HepG2 (cell line): Measurements from ENCODE around the gene MZF1. TPM values are rescaled to one million over a fixed set of nuclear protein-coding genes. Genes with fewer than 3 reads are reported as not detected.

Source experiments
- GFI1 ChIP-seq: sonication (generic); formaldehyde crosslinking; IDR thresholded peaks from 2 replicates; pipeline ENCODE4 v1.5.0; 2020; ENCODE audit warnings: missing genetic modification reagents, mild to moderate bottlenecking, borderline replicate concordance
- HIVEP1 ChIP-seq: sonication (generic); formaldehyde crosslinking; IDR thresholded peaks from 2 replicates; pipeline ENCODE4 v1.4.0; 2020; ENCODE audit warnings: mild to moderate bottlenecking, missing genetic modification reagents
- MXI1 ChIP-seq: IDR thresholded peaks from 3 replicates; pipeline ENCODE4 v1.6.1; 2012; ENCODE audit warnings: low read depth, low read length, inconsistent platforms, borderline replicate concordance
- ZBTB20 ChIP-seq: sonication (generic); formaldehyde crosslinking; IDR thresholded peaks from 2 replicates; pipeline ENCODE4 v1.8.1; 2023; ENCODE audit warnings: missing genetic modification reagents, low read depth, mild to moderate bottlenecking, borderline replicate concordance
- polyA plus RNA-seq, 8 experiments: library from polyadenylated mRNA; depleted of rRNA in 3 of 8; stranded (reverse) in 7 of 8; unstranded in 1 of 8; fragments of >200 nt; fragmentation: Illumina TruSeq in 4 of 8; extraction: Trizol in 4 of 8; gene quantifications; 2 replicates each; pipeline versions ENCODE4 v1.2.1 to v1.2.3, GENCODE V29; 2011 to 2016; ENCODE audit warnings: low read depth in 4 of 8, missing spikeins in 1 of 8, mixed read lengths in 1 of 8; ENCODE audit not compliant: insufficient read depth in 1 of 8
- total RNA-seq, 5 experiments: library from RNA; depleted of rRNA; stranded (reverse); fragments of >200 nt; fragmentation: Illumina TruSeq; extraction: Trizol; gene quantifications; 2 replicates each; pipeline ENCODE4 v1.2.3, GENCODE V29; 2016; ENCODE audit warnings: low read depth in 1 of 5
- TF ChIP-seq, protein P1 (sequence below): sonication (generic); formaldehyde crosslinking; IDR thresholded peaks from 2 replicates; pipeline ENCODE4 v1.4.0; 2020; ENCODE audit warnings: missing genetic modification reagents, borderline replicate concordance
- TF ChIP-seq, protein P2 (sequence below): sonication (generic); formaldehyde crosslinking; IDR thresholded peaks from 2 replicates; pipeline ENCODE4 v1.4.0; 2020; ENCODE audit warnings: missing genetic modification reagents
- TF ChIP-seq, protein P3 (sequence below): IDR thresholded peaks from 2 replicates; pipeline ENCODE4 v1.6.1; 2018; ENCODE audit warnings: missing genetic modification reagents
- TF ChIP-seq, protein P4 (sequence below): sonication (generic); formaldehyde crosslinking; IDR thresholded peaks from 2 replicates; pipeline ENCODE4 v1.5.1; 2020; ENCODE audit warnings: missing genetic modification reagents, mild to moderate bottlenecking, borderline replicate concordance
- TF ChIP-seq, protein P5 (sequence below): IDR thresholded peaks from 2 replicates; pipeline ENCODE4 v1.6.1; 2016; ENCODE audit warnings: missing biosample characterization, missing genetic modification reagents, low read depth
- TF ChIP-seq, protein P6 (sequence below): sonication (generic); formaldehyde crosslinking; IDR thresholded peaks from 2 replicates; pipeline ENCODE4 v1.4.0; 2020; ENCODE audit warnings: mild to moderate bottlenecking, missing genetic modification reagents

MZF1 gene
- total and polyA plus RNA-seq, 2 of the 13 experiments (the other 11 are each of a cell fraction or from before 2014, with no cell fraction given): 3.1 to 8.1 TPM

DNA sequence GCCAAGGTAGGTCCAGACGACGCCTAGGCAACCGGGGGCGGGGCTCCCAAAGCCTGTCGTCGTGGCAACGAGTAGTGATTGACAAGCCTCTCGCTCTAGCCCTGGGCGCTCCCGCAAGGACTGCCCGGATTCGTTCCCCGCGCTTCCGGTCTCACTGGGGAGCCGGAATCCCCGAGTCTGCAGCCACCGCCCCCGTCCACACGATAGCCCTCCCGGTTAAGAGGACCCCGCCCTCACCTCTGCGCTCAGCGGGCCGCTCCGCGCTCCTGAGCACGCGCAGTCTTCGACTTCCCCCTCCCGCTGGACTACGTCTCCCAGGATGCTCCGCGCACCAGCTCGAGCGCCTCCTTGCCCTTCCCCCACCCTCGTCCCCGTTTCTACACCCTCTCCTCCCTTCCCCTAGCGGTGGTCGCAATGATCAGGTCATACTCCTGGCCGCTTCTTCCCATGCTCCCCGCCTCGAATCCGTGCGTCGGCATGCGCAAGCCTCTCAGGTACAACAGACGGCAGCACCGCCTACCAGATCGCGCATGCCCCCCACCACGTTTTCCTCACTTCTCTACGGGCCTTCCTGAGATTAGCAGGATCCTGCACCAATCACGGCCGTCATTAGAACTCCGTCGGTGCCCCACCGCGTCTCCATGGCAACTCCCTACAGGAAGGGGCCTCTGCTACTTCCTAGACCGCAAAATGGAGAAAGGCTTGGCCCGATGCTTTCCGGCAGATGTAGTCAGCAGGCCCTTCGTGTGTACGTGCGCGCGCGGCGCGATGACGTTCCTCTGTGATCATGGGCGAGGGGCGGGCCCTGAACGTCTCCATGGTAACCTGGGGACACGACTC is at the start of gene MZF1 (continued):
- TF ChIP-seq, protein P1, sequence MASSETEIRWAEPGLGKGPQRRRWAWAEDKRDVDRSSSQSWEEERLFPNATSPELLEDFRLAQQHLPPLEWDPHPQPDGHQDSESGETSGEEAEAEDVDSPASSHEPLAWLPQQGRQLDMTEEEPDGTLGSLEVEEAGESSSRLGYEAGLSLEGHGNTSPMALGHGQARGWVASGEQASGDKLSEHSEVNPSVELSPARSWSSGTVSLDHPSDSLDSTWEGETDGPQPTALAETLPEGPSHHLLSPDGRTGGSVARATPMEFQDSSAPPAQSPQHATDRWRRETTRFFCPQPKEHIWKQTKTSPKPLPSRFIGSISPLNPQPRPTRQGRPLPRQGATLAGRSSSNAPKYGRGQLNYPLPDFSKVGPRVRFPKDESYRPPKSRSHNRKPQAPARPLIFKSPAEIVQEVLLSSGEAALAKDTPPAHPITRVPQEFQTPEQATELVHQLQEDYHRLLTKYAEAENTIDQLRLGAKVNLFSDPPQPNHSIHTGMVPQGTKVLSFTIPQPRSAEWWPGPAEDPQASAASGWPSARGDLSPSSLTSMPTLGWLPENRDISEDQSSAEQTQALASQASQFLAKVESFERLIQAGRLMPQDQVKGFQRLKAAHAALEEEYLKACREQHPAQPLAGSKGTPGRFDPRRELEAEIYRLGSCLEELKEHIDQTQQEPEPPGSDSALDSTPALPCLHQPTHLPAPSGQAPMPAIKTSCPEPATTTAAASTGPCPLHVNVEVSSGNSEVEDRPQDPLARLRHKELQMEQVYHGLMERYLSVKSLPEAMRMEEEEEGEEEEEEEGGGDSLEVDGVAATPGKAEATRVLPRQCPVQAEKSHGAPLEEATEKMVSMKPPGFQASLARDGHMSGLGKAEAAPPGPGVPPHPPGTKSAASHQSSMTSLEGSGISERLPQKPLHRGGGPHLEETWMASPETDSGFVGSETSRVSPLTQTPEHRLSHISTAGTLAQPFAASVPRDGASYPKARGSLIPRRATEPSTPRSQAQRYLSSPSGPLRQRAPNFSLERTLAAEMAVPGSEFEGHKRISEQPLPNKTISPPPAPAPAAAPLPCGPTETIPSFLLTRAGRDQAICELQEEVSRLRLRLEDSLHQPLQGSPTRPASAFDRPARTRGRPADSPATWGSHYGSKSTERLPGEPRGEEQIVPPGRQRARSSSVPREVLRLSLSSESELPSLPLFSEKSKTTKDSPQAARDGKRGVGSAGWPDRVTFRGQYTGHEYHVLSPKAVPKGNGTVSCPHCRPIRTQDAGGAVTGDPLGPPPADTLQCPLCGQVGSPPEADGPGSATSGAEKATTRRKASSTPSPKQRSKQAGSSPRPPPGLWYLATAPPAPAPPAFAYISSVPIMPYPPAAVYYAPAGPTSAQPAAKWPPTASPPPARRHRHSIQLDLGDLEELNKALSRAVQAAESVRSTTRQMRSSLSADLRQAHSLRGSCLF (CRISPR knock-in tag): no peak
- TF ChIP-seq, protein P2, sequence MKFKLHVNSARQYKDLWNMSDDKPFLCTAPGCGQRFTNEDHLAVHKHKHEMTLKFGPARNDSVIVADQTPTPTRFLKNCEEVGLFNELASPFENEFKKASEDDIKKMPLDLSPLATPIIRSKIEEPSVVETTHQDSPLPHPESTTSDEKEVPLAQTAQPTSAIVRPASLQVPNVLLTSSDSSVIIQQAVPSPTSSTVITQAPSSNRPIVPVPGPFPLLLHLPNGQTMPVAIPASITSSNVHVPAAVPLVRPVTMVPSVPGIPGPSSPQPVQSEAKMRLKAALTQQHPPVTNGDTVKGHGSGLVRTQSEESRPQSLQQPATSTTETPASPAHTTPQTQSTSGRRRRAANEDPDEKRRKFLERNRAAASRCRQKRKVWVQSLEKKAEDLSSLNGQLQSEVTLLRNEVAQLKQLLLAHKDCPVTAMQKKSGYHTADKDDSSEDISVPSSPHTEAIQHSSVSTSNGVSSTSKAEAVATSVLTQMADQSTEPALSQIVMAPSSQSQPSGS (CRISPR knock-in tag): peak; percentile 15; the same call in 1 of the 2 replicates
- TF ChIP-seq GFI1 (CRISPR knock-in tag) (peak; percentile 60; the same call in 1 of the 2 replicates), HIVEP1 (peak; percentile 64), ZBTB20 (CRISPR knock-in tag) (0 out of 2 replicates have a peak, but pooled peaks have one; percentile 4), MXI1 (peak; percentile 99)
- TF ChIP-seq, protein P3, sequence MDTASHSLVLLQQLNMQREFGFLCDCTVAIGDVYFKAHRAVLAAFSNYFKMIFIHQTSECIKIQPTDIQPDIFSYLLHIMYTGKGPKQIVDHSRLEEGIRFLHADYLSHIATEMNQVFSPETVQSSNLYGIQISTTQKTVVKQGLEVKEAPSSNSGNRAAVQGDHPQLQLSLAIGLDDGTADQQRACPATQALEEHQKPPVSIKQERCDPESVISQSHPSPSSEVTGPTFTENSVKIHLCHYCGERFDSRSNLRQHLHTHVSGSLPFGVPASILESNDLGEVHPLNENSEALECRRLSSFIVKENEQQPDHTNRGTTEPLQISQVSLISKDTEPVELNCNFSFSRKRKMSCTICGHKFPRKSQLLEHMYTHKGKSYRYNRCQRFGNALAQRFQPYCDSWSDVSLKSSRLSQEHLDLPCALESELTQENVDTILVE (CRISPR knock-in tag): 0 out of 2 replicates have a peak, but pooled peaks have one; percentile 18
- TF ChIP-seq, protein P4, sequence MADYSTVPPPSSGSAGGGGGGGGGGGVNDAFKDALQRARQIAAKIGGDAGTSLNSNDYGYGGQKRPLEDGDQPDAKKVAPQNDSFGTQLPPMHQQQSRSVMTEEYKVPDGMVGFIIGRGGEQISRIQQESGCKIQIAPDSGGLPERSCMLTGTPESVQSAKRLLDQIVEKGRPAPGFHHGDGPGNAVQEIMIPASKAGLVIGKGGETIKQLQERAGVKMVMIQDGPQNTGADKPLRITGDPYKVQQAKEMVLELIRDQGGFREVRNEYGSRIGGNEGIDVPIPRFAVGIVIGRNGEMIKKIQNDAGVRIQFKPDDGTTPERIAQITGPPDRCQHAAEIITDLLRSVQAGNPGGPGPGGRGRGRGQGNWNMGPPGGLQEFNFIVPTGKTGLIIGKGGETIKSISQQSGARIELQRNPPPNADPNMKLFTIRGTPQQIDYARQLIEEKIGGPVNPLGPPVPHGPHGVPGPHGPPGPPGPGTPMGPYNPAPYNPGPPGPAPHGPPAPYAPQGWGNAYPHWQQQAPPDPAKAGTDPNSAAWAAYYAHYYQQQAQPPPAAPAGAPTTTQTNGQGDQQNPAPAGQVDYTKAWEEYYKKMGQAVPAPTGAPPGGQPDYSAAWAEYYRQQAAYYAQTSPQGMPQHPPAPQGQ: no peak
- TF ChIP-seq, protein P5, sequence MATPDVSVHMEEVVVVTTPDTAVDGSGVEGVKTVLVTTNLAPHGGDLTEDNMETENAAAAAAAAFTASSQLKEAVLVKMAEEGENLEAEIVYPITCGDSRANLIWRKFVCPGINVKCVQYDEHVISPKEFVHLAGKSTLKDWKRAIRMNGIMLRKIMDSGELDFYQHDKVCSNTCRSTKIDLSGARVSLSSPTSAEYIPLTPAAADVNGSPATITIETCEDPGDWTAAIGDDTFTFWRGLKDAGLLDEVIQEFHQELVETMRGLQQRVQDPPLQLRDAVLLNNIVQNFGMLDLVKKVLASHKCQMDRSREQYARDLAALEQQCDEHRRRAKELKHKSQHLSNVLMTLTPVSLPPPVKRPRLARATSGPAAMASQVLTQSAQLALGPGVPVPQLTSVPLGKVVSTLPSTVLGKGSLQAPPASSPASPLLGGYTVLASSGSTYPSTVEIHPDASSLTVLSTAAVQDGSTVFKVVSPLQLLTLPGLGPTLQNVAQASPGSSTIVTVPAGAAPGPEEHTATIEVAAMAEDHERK (CRISPR knock-in tag): peak; percentile 77; the same call in 1 of the 2 replicates
- TF ChIP-seq, protein P6, sequence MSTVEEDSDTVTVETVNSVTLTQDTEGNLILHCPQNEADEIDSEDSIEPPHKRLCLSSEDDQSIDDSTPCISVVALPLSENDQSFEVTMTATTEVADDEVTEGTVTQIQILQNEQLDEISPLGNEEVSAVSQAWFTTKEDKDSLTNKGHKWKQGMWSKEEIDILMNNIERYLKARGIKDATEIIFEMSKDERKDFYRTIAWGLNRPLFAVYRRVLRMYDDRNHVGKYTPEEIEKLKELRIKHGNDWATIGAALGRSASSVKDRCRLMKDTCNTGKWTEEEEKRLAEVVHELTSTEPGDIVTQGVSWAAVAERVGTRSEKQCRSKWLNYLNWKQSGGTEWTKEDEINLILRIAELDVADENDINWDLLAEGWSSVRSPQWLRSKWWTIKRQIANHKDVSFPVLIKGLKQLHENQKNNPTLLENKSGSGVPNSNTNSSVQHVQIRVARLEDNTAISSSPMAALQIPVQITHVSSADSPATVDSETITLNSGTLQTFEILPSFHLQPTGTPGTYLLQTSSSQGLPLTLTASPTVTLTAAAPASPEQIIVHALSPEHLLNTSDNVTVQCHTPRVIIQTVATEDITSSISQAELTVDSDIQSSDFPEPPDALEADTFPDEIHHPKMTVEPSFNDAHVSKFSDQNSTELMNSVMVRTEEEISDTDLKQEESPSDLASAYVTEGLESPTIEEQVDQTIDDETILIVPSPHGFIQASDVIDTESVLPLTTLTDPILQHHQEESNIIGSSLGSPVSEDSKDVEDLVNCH (CRISPR knock-in tag): no peak
